ENCODE results near the gene DNAJB4. TPM values are rescaled to one million over a fixed set of nuclear protein-coding genes. Genes with fewer than 3 reads are reported as not detected.

The DNAJB4 gene
- total and polyA plus RNA-seq, 2 of the 8 experiments (the other 6 are each of a cell fraction or from before 2014, with no cell fraction given), result 6.6 to 21.8 TPM

DNA sequence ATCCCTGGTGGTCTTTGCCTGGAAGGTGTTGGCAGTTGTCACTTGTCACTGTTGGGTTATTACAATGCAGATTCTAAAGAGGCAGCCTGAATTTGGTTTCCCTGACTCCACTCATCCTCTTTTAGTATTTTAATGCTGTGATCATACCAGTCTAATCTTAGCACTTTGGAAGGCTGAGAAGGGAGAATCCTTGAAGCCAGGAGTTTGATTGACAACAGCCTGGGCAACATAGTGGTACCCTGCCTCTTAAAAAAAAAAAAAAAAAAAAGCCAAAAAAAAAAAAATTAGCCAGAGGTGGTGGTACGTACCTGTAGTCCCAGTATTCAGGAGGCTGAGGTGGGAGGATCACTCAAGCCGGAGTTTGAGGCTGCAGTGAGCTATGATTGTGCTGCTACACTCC, 48.8 kb downstream of the DNAJB4 start:
- no peak overlapping the region for H3K4me3 ChIP-seq (ENCODE audit: extremely low read depth in 1 of 4, insufficient read depth in 2 of 4, low read depth in 3 of 4, low read length in 4 of 4)
- no peak overlapping the region for H4K8ac ChIP-seq (ENCODE audit: extremely low read depth, insufficient read depth, low read length)
- H3K27ac ChIP-seq (ENCODE audit: low read depth, low read length), result no peak overlapping the region
- FAIRE-seq, result no peak
- H3K79me1 ChIP-seq (ENCODE audit: low read depth, low read length), result no peaks in the 10 kb centered on the region
- no peak overlapping the region for H2BK15ac ChIP-seq (ENCODE audit: low read length)
- H3K56ac ChIP-seq (replicated peaks; ENCODE audit: insufficient read length, low read depth, low read length), result no peak overlapping the region
- WGBS, 2 experiments (ENCODE audit: extremely low coverage in 1 of 2, insufficient coverage in 1 of 2, insufficient read length in 1 of 2, insufficient replicate concordance in 2 of 2, low coverage in 1 of 2, low lambda C conversion rate in 2 of 2, missing lambda C conversion rate in 1 of 2), result 100% methylated on average over 1 of the region's 2 CpGs; no CpG with 5 or more reads in 1 of the 2 experiments
- ChIA-PET CTCF (ENCODE audit: partially characterized antibody) (no interaction called here), POLR2A (ENCODE audit: partially characterized antibody) (interaction anchor here (1.4 kb wide), 1 partner anchor 73 kb away, joined by 3 read pairs; no protein-coding TSS in a partner anchor)
- no peaks in the 10 kb centered on the region for H3K36me3 ChIP-seq (ENCODE audit: control insufficient read depth in 2 of 4, insufficient read depth in 4 of 4, low read length in 3 of 4)
- no peaks in the 10 kb centered on the region for H3K27me3 ChIP-seq (replicated peaks in 1 of 4; ENCODE audit: control insufficient read depth in 3 of 4, extremely low read depth in 1 of 4, insufficient read depth in 3 of 4, low read length in 3 of 4)
- H3K18ac ChIP-seq (ENCODE audit: extremely low read depth, low read length), result no peak overlapping the region
- H2BK5ac ChIP-seq (ENCODE audit: low read depth, low read length), result no peak overlapping the region
- H3K4me2 ChIP-seq (ENCODE audit: insufficient read depth in 1 of 2, low read depth in 2 of 2, low read length in 2 of 2), result no peak overlapping the region
- no peak for DNase-seq (ENCODE audit: low read depth in 1 of 2, low spot score in 2 of 2)
- H3K9me3 ChIP-seq (ENCODE audit: insufficient read depth in 2 of 2, low read depth in 1 of 2, low read length in 1 of 2), result no peaks in the 10 kb centered on the region
- no peak overlapping the region for H3K9ac ChIP-seq (replicated peaks in 1 of 4; ENCODE audit: extremely low read depth in 1 of 4, low read depth in 3 of 4, low read length in 3 of 4)
- H4K20me1 ChIP-seq (replicated peaks in 1 of 2; ENCODE audit: control insufficient read depth in 1 of 2, insufficient read depth in 2 of 2, low read length in 2 of 2), result no peaks in the 10 kb centered on the region
- H2BK120ac ChIP-seq (replicated peaks; ENCODE audit: low read depth, low read length), result no peak overlapping the region
- H3K4me1 ChIP-seq (replicated peaks in 1 of 4; ENCODE audit: control insufficient read depth in 3 of 4, insufficient read depth in 4 of 4, low read length in 3 of 4), result peaks cover 0 to 4% (median 0%) of the 10 kb centered on the region in 4 experiments; a peak in 1 of 7 replicates
- no peak overlapping the region for H3K14ac ChIP-seq (ENCODE audit: insufficient read length)
- no peak overlapping the region for H2BK12ac ChIP-seq (ENCODE audit: low read depth, low read length)
- no peak overlapping the region for H2AK5ac ChIP-seq (ENCODE audit: low read depth, low read length)
- H2AFZ ChIP-seq (ENCODE audit: low read length), result no peak overlapping the region
- no peak overlapping the region for H4K91ac ChIP-seq (replicated peaks; ENCODE audit: insufficient read length, low read length)
- no peak overlapping the region for H3K4ac ChIP-seq (replicated peaks; ENCODE audit: insufficient read length, low read depth, low read length)
- H4K5ac ChIP-seq (ENCODE audit: insufficient read length, low read depth, low read length), result no peak overlapping the region
- no peaks in the 10 kb centered on the region for H3K79me2 ChIP-seq (ENCODE audit: control insufficient read depth in 1 of 2, insufficient read depth in 2 of 2, low read length in 2 of 2)
- no peaks in the 10 kb centered on the region for H3K23me2 ChIP-seq (ENCODE audit: low read depth, low read length)
- no peak overlapping the region for H3K23ac ChIP-seq (ENCODE audit: insufficient read length)
- H2BK20ac ChIP-seq (ENCODE audit: low read length), result no peak overlapping the region
- TF ChIP-seq GTF2F1 (IDR thresholded peaks at IDR 0.05; ENCODE audit: borderline replicate concordance, low read depth, low read length) (no peak), CHD2 (IDR thresholded peaks at IDR 0.05; ENCODE audit: low read length) (no peak)
